Measurements from ENCODE around the gene ACSL6. TPM values are rescaled to one million over a fixed set of nuclear protein-coding genes. Genes with fewer than 3 reads are reported as not detected.

The ACSL6 gene
- polyA plus RNA-seq, 1 experiment, result not detected

DNA sequence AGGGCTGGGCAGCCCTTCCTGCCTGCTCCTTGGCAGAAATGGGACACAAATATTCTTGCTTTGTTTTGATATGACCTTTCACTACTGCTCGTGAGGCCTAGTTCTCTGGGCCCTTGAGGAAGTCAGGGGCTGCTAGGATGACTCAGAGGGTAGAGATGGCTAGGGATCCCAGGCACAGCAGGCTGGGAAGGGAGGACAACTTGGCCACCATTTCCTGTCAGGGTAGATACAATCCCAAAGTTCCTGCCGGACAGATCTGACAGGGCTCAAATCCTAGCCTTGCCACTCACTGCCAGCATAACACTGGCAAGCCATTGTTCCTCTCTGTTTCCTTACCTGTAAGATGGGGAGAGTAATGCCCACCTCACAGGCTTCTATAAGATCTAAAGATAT lies 34.2 kb downstream of the ACSL6 start:
- Histone ChIP-seq H3K27me3 (ENCODE audit: control insufficient read depth, insufficient read depth, low read length) (no peaks in the 10 kb centered on the region; the same call in 1 of the 2 replicates), H3K36me3 (ENCODE audit: control insufficient read depth, insufficient read depth, low read length) (no peaks in the 10 kb centered on the region), H3K4me3 (ENCODE audit: low read depth, low read length) (no peak overlapping the region)
- DNase-seq (ENCODE audit: low read depth), result no peak
- TF ChIP-seq, protein P1, sequence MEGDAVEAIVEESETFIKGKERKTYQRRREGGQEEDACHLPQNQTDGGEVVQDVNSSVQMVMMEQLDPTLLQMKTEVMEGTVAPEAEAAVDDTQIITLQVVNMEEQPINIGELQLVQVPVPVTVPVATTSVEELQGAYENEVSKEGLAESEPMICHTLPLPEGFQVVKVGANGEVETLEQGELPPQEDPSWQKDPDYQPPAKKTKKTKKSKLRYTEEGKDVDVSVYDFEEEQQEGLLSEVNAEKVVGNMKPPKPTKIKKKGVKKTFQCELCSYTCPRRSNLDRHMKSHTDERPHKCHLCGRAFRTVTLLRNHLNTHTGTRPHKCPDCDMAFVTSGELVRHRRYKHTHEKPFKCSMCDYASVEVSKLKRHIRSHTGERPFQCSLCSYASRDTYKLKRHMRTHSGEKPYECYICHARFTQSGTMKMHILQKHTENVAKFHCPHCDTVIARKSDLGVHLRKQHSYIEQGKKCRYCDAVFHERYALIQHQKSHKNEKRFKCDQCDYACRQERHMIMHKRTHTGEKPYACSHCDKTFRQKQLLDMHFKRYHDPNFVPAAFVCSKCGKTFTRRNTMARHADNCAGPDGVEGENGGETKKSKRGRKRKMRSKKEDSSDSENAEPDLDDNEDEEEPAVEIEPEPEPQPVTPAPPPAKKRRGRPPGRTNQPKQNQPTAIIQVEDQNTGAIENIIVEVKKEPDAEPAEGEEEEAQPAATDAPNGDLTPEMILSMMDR (IDR thresholded peaks at IDR 0.05; ENCODE audit: insufficient read depth, low read depth, low read length), result no peak
- POLR2A ChIA-PET, result no interaction called here
- CTCF ChIA-PET, result no interaction called here

- Histone ChIP-seq H3K4me3 (ENCODE audit: low read depth, low read length) (no peak overlapping the region), H3K27me3 (ENCODE audit: control insufficient read depth, insufficient read depth, low read length) (no peaks in the 10 kb centered on the region; the same call in 1 of the 2 replicates), H3K36me3 (ENCODE audit: control insufficient read depth, insufficient read depth, low read length) (no peaks in the 10 kb centered on the region)
- no peak for DNase-seq (ENCODE audit: low read depth)
- TF ChIP-seq, protein P1 (IDR thresholded peaks at IDR 0.05; ENCODE audit: insufficient read depth, low read depth, low read length), result no peak
- POLR2A ChIA-PET, result no interaction called here
- CTCF ChIA-PET, result no interaction called here
These were observed 34.8 kb downstream of the ACSL6 start for GRCh38 chr5:131976414-131977211.

- Histone ChIP-seq H3K36me3 (ENCODE audit: control insufficient read depth, insufficient read depth, low read length) (no peaks in the 10 kb centered on the region), H3K4me3 (ENCODE audit: low read depth, low read length) (no peak overlapping the region), H3K27me3 (ENCODE audit: control insufficient read depth, insufficient read depth, low read length) (no peaks in the 10 kb centered on the region; the same call in 1 of the 2 replicates)
- ChIA-PET POLR2A (no interaction called here), CTCF (no interaction called here)
- DNase-seq (ENCODE audit: low read depth), result no peak
- TF ChIP-seq, protein P1 (IDR thresholded peaks at IDR 0.05; ENCODE audit: insufficient read depth, low read depth, low read length), result no peak
These were observed 36.3 kb downstream of the ACSL6 start for GRCh38 chr5:131974956-131975726.

GRCh38 chr5:131974622-131974955 lies 36.9 kb downstream of the ACSL6 start:
- CTCF ChIA-PET, result no interaction called here

DNA sequence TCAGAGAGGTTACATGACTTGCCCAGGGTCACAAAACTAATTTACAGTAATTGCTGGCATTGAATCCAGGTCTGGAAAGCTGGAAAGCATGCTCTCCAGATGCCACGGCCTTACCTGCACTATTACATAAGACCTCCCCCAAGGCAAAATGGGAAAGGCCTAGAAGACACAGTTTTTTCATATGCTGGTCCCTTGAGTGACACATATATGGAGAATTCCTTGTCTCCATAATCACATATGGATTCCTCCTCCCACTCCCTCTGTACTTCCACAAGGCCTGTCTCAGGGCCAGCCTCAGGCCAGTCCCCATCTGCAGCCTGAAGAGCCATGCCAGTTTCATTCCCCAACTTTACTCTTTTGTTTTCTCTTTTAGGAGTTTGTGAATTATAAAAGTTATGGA lies 37.4 kb downstream of the ACSL6 start:
- ChIA-PET CTCF (no interaction called here), POLR2A (no interaction called here)
- Histone ChIP-seq H3K36me3 (ENCODE audit: control insufficient read depth, insufficient read depth, low read length) (no peaks in the 10 kb centered on the region), H3K4me3 (ENCODE audit: low read depth, low read length) (no peak overlapping the region), H3K27me3 (ENCODE audit: control insufficient read depth, insufficient read depth, low read length) (no peaks in the 10 kb centered on the region; the same call in 1 of the 2 replicates)
- TF ChIP-seq, protein P1 (IDR thresholded peaks at IDR 0.05; ENCODE audit: insufficient read depth, low read depth, low read length), result no peak
- no peak for DNase-seq (ENCODE audit: low read depth)

More at GRCh38 chr5:131974622-131974955, 36.9 kb downstream of the ACSL6 start:
- Histone ChIP-seq H3K27me3 (ENCODE audit: control insufficient read depth, insufficient read depth, low read length) (no peaks in the 10 kb centered on the region; the same call in 1 of the 2 replicates), H3K4me3 (ENCODE audit: low read depth, low read length) (no peak overlapping the region), H3K36me3 (ENCODE audit: control insufficient read depth, insufficient read depth, low read length) (no peaks in the 10 kb centered on the region)
- TF ChIP-seq, protein P1 (IDR thresholded peaks at IDR 0.05; ENCODE audit: insufficient read depth, low read depth, low read length), result no peak
- no peak for DNase-seq (ENCODE audit: low read depth)
- POLR2A ChIA-PET, result no interaction called here

Measured in BJ (cell line).